Activated CD8-positive, alpha-beta T cell treated with anti-CD3 and anti-CD28 coated beads, Interleukin-2, amount 10 ng/mL, durations not matched to agents 7 days and 5 days (primary cell): ENCODE data around the gene ABCA10. TPM values are rescaled to one million over a fixed set of nuclear protein-coding genes. Genes with fewer than 3 reads are reported as not detected.

Source experiments
- ATAC-seq: fragments of 150-1000 bp; cut with Tn5 transposase; one replicate; pipeline ENCODE4 v1.10.0; 2021; ENCODE audit warnings: moderate library complexity
- CTCF ChIA-PET: fragments of 350-600 bp; sonication (Branson Sonifier 250); formaldehyde crosslinking; loops from one replicate; lab custom pipeline; 2021; ENCODE audit warnings: antibody characterized with exemption; lab: Charles Lee
- POLR2A ChIA-PET: fragments of 350-600 bp; sonication (Branson Sonifier 250); formaldehyde crosslinking; loops from one replicate; lab custom pipeline; 2021; ENCODE audit warnings: antibody characterized with exemption; lab: Charles Lee
- DNase-seq: peaks from one replicate; pipeline ENCODE4 v3.0.0-alpha.2; 2020
- H3K27ac Mint-ChIP-seq: one replicate; pipeline ENCODE4 v1.8.0; 2021; ENCODE audit warnings: mild to moderate bottlenecking, mixed read lengths
- H3K27me3 Mint-ChIP-seq: one replicate; pipeline ENCODE4 v1.8.0; 2021; ENCODE audit warnings: low read depth, mixed read lengths
- H3K36me3 Mint-ChIP-seq: one replicate; pipeline ENCODE4 v1.8.0; 2021; ENCODE audit warnings: low read depth, mixed read lengths
- H3K4me1 Mint-ChIP-seq: one replicate; pipeline ENCODE4 v1.8.0; 2021; ENCODE audit warnings: low read depth, mixed read lengths
- H3K4me3 Mint-ChIP-seq: one replicate; pipeline ENCODE4 v1.8.0; 2021; ENCODE audit warnings: mild to moderate bottlenecking, mixed read lengths
- H3K9me3 Mint-ChIP-seq: one replicate; pipeline ENCODE4 v1.8.0; 2022; ENCODE audit warnings: mixed read lengths; ENCODE audit not compliant: insufficient read depth
- total RNA-seq, 2 experiments: library from RNA; stranded (reverse); gene quantifications; one replicate each; pipeline ENCODE4 v1.2.3, GENCODE V29; 2021

Gene ABCA10
- total RNA-seq, 2 experiments from 2014 or later = 0.26 to 0.32 TPM

DNA sequence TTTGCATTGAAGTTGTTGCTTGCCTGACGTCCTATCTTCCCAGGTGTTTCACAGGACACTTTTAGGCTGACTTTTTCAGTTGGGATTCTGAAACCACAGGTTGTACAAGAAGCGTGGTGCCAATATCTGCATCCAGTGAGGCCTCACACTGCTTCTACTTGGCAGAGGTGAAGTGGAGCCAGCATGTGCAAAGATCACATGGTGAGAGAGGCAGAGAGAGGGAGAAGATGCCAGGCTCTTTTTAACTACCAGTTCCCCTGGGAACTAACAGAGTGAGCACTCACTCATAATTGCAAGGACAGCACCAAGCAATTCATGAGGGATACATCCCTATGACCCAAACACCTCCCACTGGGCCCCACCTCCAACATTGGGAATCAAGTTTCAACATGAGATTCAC lies 81.2 kb downstream of the ABCA10 start:
- Mint-ChIP-seq H3K27ac (no peak overlapping the region), H3K4me1 (no peaks in the 10 kb centered on the region), H3K27me3 (peaks cover 2% of the 10 kb centered on the region), H3K9me3 (no peaks in the 10 kb centered on the region), H3K36me3 (no peaks in the 10 kb centered on the region), H3K4me3 (no peak overlapping the region)
- POLR2A ChIA-PET = no interaction called here
- CTCF ChIA-PET = no interaction called here
- ATAC-seq = no peak
- no peak for DNase-seq

DNA sequence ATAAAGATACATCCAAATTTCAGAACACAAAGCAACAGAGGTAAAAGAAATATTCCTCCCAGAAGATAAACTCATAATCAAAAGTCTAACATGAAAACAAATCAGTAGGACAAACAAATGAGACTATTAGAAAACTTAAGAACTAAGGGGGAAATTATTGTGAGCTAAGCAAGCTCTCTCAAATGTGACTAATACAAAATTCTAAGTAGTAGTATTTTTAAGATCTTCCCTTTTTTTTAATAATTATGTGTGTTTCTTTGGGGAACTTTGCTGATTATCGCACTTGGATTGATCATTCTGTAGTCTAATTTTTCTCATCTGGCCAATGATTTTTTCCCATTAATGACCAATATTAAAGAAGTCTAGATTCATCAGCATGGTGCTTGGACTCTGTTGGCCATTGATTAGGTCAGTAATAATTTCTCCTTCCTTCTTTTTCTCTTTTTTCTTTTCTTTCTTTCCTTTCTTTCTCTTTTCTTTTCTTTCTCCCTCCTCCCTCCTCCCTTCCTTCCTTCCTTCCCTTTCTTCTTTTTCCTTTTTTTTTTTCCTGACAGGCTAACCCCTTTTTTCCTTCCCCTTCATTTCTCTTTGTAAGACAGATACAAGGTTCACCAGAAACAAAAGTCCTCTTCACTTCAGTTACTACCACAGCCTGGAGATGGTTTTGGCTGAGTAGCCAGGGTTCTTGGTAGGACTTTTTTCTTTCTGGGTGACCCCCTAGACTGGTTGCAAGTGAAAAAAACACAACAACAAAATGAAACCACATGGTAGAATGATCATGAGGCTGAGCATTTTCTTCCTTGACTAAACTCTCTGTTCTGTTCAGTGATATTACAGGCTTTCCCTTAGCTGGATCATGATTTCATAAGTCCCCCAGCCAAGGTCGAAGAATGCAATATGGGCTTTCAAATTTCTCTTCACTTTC lies 84.0 kb downstream of the ABCA10 start:
- no peak for DNase-seq
- no peaks in the 10 kb centered on the region for H3K9me3 Mint-ChIP-seq
- ATAC-seq = no peak
- no peak overlapping the region for H3K4me3 Mint-ChIP-seq
- H3K4me1 Mint-ChIP-seq = no peaks in the 10 kb centered on the region
- POLR2A ChIA-PET = no interaction called here
- H3K27ac Mint-ChIP-seq = no peak overlapping the region
- H3K27me3 Mint-ChIP-seq = peaks cover 2% of the 10 kb centered on the region
- CTCF ChIA-PET = no interaction called here
- H3K36me3 Mint-ChIP-seq = no peaks in the 10 kb centered on the region

DNA sequence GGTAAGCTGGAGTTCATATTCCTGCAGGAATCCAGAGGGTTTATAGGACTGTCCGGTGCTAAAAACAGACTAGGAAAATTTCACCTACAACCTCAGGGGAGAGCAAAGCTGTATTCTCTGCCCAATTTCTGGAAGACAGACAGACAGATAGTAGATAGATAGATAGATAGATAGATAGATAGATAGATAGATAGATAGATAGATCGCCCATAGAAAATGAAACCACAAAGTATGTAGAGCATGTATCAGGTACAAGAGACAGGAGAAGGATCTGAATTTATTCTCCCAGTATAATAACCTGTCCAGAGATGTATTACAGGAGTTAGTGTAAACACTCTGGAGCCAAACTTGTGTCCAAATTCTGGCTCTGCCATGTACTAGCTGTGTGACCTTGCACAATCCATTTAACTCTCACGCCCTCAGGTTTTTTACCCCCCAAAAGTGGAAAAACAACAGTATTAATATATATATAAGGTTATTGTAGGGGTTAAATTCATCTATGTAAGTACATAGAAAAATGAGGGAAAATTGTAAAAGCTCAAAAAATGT lies 84.9 kb downstream of the ABCA10 start:
- no peak overlapping the region for H3K27ac Mint-ChIP-seq
- no peak for DNase-seq
- peaks cover 2% of the 10 kb centered on the region for H3K27me3 Mint-ChIP-seq
- no peaks in the 10 kb centered on the region for H3K4me1 Mint-ChIP-seq
- no peaks in the 10 kb centered on the region for H3K36me3 Mint-ChIP-seq
- ChIA-PET CTCF (no interaction called here), POLR2A (no interaction called here)
- no peaks in the 10 kb centered on the region for H3K9me3 Mint-ChIP-seq
- no peak for ATAC-seq
- H3K4me3 Mint-ChIP-seq = no peak overlapping the region

DNA sequence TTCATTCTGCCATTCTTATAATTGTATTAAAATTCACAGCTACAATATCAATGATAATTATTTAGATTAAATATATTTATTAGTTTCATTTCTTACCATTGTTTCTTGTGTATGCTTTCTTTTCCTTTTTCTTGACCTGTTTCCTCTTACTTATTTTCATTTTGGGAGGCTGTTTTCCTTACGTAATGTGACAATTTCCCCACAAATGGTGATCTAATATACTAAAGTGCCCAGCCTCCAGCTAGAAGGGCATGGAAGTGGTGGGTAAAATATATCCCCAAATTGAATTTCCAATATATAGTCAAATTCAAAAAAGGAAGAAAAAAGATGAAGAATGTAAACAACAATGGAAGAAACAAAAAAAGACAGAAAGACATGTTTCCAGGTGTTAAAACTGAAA lies 85.5 kb downstream of the ABCA10 start:
- CTCF ChIA-PET = no interaction called here
- peaks cover 2% of the 10 kb centered on the region for H3K27me3 Mint-ChIP-seq
- POLR2A ChIA-PET = no interaction called here
- no peaks in the 10 kb centered on the region for H3K9me3 Mint-ChIP-seq
- H3K4me3 Mint-ChIP-seq = no peak overlapping the region
- ATAC-seq = no peak
- H3K36me3 Mint-ChIP-seq = no peaks in the 10 kb centered on the region
- DNase-seq = no peak
- H3K27ac Mint-ChIP-seq = no peak overlapping the region
- no peaks in the 10 kb centered on the region for H3K4me1 Mint-ChIP-seq

DNA sequence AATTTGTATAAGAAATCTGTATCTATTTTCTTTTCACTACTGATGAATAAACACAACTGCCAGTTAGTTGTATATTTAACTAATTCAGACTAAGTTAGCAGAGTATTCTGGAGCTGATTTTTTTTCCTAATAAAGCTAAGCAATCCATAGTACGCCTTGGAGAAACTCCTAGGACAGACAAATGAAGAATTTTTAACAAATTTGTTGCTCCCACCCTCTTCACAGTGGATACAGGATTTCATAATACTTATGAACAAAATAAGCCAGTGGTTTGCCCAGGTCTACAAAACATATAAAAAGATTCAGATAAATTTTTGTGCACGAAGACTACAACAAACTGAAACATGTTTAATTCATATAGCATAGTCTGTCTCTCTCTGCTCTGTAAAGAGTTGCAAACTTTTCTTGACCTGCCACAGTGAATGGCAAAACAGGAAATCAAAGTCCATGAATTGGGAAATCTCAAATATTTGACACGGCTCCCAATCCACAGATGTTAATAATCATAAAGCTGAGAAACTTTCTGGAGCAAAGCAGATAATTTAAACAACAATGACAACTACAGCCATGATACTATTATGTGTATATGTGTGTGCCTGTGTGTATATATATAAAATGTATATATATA lies 86.3 kb downstream of the ABCA10 start:
- H3K27ac Mint-ChIP-seq = no peak overlapping the region
- ATAC-seq = no peak
- H3K27me3 Mint-ChIP-seq = peaks cover 2% of the 10 kb centered on the region
- DNase-seq = no peak
- ChIA-PET POLR2A (no interaction called here), CTCF (no interaction called here)
- no peaks in the 10 kb centered on the region for H3K36me3 Mint-ChIP-seq
- H3K4me1 Mint-ChIP-seq = no peaks in the 10 kb centered on the region
- no peak overlapping the region for H3K4me3 Mint-ChIP-seq
- no peaks in the 10 kb centered on the region for H3K9me3 Mint-ChIP-seq

DNA sequence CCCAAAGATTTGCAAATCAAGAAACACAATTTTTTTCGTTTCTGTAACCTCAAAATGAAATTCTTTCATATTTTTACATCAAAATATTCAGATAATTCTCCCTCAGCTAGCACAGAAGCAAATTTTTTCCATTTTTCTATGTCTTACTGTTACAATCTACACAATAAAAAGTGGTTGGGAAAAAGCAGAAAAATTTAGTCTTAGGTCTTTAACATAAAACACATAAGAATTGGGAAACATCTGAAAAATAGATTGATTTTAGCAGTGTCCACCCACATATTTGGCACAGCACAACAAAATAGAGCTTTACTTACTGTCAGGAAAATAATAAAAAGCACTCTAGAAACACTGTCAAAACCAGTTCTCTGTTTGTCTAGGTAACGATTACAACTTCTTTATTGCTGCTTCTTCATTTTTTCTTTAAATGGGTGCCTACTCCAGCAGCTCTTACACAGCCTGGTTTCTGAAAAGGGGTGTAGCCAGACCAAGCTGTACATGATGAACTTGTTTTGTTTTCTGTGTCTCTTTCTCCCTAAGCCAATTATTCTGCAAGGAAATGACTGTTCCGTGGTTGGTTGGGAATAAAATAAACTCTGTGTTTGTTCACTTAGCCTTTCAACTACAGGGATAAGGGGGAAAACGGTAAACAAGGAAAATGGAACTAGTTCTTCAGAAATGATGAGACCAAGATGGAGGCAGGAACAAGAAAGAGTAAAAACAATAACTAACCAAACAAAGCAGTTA lies 87.0 kb downstream of the ABCA10 start, which contains the start of gene ABCA6:
Gene ABCA6 (minus strand): TSS at position 465 of the 744 bp plus-strand sequence. CDS start 1,192 bp downstream, outside the sequence.
- DNase-seq (no peak), ATAC-seq (no peak)
- Mint-ChIP-seq H3K9me3 (no peaks in the 10 kb centered on the region), H3K27ac (no peak within 1 kb of the TSS), H3K4me1 (no peaks in the 10 kb centered on the region), H3K36me3 (no peaks in the 10 kb centered on the region), H3K27me3 (peaks cover 2% of the 10 kb centered on the region), H3K4me3 (no peak within 1 kb of the TSS)
- ChIA-PET POLR2A (no interaction called here), CTCF (no interaction called here)

DNA sequence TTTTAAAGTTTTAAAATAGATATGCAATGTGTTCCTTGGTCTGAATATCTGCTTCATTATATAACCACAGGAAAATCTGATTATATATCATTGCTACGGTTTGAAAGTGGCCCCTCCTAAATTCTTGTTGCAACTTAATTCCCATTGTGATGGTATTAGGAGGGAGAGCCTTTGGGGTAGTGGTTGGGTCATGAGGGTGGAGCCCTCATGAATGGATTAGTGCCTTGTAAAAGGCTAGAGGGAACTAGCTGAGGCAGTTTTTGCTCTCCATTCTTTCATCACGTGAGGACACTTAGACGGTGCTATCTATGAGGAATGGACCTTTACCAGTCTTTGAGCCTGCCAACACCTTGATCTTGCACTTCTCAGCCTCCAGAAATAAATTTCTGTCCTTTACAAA lies 94.5 kb downstream of the ABCA10 start:
- H3K9me3 Mint-ChIP-seq = no peaks in the 10 kb centered on the region
- ChIA-PET POLR2A (no interaction called here), CTCF (no interaction called here)
- no peaks in the 10 kb centered on the region for H3K36me3 Mint-ChIP-seq
- no peak overlapping the region for H3K4me3 Mint-ChIP-seq
- H3K27ac Mint-ChIP-seq = no peak overlapping the region
- ATAC-seq (no peak), DNase-seq (no peak)
- no peaks in the 10 kb centered on the region for H3K4me1 Mint-ChIP-seq
- H3K27me3 Mint-ChIP-seq = no peaks in the 10 kb centered on the region

DNA sequence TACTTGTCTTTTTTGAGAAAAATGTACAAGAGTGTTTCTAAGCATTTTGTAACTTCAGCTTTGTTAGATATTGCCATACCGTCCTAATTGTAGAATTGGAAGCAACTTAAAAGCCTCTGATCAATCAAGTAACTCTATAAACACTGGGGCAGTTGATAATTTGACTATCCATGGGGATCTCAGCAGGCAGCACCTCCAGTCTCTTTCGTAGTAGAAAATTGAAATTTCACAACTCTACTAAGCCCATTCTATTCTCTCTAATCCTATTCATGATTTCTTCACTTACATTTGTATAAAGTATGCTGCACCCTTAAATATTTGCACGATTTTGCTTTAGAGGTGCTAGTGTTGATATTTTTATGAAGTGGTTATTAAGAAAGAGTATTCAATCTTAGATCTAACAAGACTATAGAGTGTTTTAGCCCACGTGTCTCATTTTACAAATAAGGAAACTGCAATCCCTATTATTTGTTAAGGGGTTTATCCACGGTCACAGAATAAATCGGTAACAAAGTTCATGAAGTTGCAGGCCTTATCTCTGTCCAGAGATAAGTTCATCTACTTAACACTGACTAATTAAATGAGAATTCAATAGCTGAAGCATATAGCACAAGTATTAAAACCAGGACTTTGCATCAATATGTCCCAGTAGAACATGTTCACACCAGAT lies 97.9 kb downstream of the ABCA10 start:
- Mint-ChIP-seq H3K27ac (no peak overlapping the region), H3K4me1 (no peaks in the 10 kb centered on the region), H3K36me3 (no peaks in the 10 kb centered on the region), H3K27me3 (no peaks in the 10 kb centered on the region), H3K4me3 (no peak overlapping the region), H3K9me3 (no peaks in the 10 kb centered on the region)
- DNase-seq (no peak), ATAC-seq (no peak)
- ChIA-PET CTCF (no interaction called here), POLR2A (interaction anchor here (0.6 kb wide), 1 partner anchor 27 kb away, joined by 4 read pairs; no protein-coding TSS in a partner anchor)

DNA sequence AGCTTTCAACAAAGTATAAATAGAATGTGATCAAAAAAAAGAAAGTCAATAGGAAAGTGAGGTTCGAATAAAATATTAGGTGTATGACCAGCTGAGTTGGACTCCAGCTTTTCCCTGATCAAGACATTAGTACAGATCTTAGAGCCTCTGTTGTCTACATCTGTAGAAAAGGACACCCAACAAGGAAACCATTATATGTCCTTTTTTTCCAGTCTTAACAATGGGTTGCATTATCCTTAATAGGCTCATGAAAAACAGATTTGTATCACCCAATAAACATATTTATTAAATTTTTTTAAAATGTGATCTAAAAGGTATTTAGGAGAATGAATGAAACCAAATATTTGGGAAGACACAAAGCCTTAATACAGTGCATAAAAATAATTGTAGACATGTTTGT lies 105.0 kb downstream of the ABCA10 start:
- H3K27ac Mint-ChIP-seq = no peak overlapping the region
- no peaks in the 10 kb centered on the region for H3K9me3 Mint-ChIP-seq
- ATAC-seq (no peak), DNase-seq (no peak)
- no peaks in the 10 kb centered on the region for H3K4me1 Mint-ChIP-seq
- no peaks in the 10 kb centered on the region for H3K27me3 Mint-ChIP-seq
- no peak overlapping the region for H3K4me3 Mint-ChIP-seq
- ChIA-PET POLR2A (no interaction called here), CTCF (no interaction called here)
- H3K36me3 Mint-ChIP-seq = no peaks in the 10 kb centered on the region

DNA sequence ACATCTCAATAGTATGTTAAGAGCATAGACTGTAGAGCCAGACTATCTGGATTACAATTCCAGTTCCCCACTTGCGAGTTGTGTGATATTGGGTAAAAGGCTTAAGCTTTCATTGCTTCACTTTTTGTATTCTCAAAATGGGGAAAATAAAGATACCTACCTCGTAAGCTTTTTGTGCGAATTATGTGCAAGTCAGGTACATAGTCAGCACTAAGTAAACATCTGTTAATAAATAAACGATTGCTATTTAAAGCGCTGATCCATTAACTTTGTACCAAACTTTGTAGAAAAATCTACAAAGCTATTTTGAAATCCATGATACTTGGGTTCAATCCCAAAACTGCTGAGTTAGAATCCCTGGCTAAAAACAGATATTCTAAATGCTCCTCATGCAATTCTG lies 106.6 kb downstream of the ABCA10 start:
- H3K4me1 Mint-ChIP-seq = no peaks in the 10 kb centered on the region
- no peak overlapping the region for H3K4me3 Mint-ChIP-seq
- DNase-seq (no peak), ATAC-seq (no peak)
- H3K27me3 Mint-ChIP-seq = no peaks in the 10 kb centered on the region
- no peaks in the 10 kb centered on the region for H3K9me3 Mint-ChIP-seq
- ChIA-PET POLR2A (no interaction called here), CTCF (no interaction called here)
- no peaks in the 10 kb centered on the region for H3K36me3 Mint-ChIP-seq
- no peak overlapping the region for H3K27ac Mint-ChIP-seq
